ENCODE measurements around the gene BCL2L1.

The BCL2L1 gene

DNA sequence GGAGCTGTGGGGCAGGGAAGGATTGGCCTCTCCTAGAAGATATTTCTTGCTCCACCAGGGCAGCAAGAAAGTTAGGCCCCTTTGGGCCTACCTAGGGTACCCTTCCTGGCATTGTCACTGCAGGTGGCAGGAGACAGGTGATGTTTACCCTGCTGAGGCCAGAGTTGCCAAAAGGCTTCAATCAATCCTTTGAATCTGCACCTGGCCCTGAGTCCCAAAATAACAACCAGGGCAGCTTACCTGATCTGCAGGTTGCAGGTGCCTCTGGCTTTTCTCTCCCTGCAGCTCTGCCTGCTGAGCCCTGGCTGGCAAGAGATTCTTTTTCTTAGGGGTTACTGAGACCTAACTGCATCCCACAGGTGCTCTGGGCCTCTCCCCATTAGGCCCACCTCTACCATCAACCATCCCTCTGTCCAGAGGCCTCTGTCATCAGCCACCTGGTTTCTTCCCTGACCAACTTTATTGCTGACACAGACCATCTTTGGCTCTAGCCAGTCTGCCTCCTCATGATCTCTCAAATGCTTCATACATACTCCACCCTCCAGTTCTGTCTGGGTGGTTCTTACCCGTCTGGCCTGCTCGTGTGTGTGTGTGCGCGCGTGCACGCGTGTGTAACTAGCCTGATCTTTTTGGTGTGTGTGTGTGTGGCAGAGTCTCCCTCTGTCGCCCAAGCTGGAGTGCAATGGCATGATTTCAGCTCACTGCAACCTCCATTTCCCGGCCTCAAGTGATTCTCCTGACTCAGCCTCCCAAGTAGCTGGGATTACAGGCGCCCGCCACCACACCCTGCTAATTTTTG lies 13.7 kb downstream of the BCL2L1 start:
- no peak for DNase-seq

DNA sequence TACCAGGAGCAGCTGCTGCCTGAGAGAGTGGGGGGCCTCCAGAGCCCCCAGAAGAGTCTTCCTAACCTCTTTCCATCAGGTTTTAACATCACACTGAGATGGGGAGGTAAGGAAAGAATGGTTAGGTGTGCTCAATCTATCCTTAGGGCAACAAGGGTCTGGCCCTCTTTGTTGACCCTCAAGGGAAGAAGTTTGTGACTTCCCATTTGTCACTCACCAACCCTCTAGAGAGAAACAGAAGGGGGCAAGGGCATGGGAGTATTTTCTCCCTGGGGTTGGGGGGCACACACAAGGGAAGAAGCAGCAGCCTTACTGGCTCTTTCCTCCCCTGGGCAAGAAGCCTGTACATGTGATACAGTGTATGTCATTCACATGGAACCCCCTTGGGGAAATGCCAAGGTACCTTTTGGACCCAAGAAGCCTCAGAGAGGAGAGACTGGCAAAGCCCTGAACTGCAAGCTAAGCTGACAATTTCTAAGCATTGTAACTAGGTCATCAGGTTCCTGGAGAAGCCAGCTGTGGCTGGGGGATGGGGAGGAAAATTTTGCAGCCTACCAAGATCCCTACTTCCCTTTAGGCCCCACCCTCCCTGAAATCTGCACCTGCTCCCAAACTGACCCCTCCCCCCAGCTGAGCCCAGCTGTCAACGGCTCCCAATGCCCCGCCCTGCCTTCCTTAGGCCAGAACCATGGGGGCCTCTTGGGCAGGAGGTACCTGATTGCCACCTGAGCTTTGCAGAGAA lies 14.5 kb downstream of the BCL2L1 start:
- no peak for DNase-seq

DNA sequence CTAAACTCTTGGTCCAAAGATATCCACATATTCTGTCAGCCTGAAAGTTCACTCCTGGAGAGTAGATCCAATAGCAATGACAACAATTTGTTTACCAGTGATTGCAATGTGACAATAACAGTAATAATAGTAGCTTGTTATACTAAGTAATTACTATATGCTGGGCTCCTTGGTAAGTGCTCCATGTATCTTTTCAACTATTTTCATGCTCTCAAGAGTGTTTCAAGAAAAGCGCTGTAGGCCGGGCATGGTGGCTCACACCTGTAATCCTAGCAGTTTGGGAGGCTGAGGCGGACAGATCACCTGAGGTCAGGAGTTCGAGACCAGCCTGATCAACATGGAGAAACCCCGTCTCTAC lies 15.4 kb downstream of the BCL2L1 start:
- DNase-seq: no peak

DNA sequence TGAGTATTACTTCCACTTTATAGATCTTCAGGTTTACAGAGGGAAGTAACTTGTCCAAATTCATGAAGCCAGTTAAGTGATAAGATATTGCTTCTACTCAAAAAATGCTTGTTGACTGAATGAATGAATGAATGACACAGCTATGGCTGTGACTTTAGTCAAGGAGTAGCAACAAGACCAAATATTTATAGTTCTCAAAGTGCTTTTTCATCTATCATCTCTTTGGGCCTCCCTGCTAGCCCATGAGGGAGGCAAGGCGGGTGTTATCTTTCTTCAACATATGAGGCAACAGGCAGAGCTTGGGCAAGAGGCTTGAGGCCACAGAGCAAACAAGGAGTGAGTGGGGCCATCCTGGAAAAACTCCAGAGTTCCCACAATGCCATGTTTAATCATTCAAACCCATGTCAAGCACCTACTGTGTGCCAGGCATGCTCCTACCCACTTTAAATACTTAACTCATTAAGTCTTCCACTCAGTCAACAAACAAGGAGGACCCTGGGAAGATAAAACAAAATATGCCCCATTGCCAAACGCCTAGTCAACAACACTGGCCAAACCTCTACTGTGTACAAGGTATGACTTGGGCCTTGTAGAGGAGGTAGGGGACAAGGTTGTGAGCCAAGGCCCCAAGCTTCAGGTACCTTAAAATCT lies 15.9 kb downstream of the BCL2L1 start:
- no peak for DNase-seq

DNA sequence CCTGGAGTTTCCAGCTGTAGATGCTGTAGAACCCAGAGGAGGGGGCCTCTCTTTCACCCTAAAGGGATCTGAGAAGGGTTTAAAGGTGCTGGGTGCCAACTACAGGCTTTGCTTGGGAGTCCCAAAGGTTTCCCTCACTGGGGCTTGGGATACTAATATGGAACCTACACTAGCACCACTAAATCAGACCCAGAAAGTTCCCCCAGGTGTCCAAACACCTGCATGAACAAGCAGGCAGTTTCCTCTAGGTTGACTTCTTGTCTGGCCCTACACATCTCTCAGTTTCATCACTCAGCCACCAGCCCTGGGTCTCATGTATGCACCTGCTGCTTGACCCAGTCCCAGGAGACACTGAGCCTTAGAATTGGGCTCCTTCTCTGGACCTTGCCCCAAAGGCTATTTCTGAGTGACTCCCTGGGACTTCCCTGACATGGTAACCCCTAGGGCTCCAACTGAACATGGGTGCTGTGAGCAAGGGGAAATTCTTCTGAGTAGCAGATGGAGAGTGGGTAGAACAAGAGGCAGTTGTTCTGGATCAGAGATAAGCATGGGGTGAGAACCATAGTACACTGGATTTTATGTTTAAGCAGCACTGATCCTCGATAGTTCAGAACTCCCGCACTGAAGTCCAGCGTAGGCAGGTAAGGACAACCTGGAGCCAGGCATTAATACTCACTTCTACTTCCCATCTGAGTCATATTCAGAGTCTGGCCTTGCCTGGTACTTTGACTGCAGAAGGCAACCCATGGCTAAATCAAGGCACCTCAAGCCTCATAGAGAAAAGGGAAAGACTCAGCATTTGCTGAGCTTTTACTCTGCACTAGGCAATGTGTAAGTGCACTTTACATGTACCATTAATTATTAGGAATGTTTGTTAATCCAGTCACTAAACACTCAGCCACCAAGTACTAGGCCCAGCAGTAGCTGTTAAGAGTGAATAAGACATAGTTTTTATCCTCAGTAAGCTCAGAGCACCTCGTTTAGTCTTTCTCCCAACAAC lies 16.8 kb downstream of the BCL2L1 start:
- DNase-seq: peak; percentile 23

DNA sequence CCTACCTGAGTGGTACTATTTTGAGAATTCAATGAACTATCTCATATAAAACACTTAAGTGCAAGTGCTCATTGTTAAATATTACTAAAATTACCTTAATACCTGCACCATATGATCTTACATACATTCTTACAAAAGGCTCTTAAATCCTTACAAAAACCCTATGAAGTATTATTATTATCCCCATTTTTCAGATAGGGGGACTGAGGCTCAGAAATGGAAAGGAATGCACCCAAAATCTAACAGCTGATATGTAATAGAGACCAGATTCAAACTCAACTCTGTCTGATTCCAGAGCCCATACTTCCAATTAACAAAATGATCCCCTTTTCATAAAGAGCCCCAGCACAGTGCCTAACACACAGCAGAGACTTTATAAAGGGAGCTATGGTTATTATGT lies 17.5 kb downstream of the BCL2L1 start:
- no peak for DNase-seq

DNA sequence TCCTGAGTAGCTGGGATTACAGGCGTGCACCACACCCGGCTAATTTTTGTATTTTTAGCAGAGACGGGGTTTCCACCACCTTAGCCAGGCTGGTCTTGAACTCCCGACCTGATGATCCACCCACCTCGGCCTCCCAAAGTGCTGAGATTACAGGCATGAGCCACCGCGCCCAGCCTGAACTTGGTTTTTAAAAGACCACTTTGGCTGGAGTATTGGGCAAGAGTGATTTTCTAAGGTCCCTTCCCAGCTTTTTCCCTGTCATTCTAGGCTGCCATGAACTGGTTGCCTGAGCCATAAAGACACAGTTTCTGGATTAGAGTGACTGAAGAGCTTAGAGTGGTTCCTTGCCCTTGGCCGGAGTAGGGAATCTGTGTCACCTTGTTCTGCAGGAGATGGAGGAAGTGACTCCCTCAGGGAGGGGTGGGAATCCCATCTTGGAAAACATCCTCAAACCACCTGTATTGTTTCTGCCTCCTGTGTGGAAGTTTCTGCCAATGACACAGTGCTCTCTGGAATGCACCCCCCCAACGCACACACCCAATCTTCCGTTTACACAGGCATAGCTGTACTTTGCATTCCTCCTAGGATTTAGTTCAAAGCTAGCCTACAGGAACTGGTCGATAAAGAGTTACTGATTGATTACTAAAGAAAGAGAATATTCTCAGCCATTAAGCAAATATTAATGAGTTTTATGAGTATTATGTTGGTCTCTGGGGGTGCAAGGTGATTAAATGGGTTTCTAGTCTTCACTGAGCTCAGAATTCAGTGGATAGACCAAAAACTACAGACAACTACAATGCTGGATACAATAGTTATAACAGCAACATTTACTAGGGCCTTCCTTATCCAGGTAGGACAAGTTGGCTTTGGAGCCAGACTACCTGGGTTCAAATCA lies 18.2 kb downstream of the BCL2L1 start:
- peak; percentile 95 for DNase-seq

DNA sequence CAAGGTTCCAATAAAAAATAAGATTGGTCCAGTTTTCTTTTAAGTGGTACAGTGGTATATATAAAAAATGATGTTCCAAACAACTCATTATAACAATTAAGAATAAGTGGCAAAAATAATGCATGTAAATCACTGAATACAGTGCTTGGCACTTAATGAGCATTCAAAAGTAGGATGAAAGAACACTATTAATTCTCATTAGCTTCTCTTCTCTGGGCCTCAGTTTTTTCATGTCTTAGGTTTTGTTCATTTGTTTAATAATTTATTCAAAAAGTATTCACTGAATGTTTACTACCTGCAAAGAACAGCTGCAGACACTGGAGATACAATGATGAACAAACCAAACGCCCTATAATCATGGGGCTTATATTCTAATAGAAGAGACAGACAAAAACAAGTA lies 21.1 kb downstream of the BCL2L1 start:
- no peak for DNase-seq

DNA sequence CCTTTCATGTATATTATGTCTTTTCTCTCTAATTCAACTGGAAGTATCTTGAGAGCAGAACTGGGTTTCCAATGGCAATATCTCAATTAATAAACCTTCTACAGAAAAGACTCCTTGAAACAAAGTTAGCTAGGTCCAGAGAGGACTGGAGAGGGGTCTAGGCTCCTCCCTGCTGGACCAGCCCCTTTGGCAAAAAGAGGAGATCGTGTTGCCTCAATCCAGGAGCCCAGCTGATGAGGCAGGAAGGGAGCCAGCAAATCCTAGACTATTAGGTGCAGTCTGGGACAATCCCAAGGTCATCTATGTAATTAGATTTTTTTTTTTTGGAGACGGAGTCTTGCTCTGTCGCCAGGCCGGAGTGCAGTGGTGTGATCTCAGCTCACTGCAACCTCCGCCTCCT lies 21.9 kb downstream of the BCL2L1 start:
- no peak for DNase-seq

DNA sequence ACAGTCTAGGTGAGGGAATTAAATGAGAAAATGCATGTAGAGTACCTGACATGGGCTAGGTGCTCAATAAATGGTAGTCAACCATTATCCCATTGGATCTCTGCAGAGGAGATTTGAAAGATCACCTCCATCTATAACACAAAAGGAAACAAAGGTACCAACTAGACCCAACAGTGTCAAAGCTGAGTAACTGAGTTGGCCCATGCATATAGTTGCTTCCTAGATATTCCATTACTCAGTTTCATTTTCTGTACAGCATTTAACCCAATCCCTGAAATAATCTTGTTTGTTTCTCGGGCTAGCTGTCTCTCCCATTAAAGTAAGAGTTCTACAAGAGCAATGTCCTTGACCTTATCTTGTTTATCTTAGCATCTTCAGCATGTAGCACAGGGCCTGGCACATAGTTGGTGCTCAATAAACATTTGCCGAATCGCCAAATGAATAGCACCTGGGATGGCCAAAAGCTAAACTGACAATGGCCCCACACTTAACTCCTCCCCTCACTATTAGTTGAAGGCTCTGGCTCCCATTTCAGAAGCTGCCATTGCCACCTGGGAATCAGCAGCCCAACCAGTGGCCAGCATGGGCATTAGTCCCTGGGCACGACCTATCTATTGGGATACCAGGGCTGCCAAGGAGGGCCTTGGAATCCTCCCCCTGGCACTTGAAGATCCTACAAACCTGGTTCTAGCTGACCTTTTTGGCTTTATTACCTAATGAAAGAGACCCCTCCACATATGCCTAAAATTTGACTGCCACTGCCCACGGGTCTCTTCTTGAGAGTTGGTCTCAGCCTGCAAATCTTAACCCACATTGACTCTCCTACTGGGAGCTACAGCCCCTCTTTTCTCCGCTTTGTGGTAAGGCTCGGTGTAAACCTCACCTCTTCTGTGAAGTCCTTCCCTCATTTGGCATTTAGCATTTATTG lies 22.6 kb downstream of the BCL2L1 start:
- DNase-seq: no peak

DNA sequence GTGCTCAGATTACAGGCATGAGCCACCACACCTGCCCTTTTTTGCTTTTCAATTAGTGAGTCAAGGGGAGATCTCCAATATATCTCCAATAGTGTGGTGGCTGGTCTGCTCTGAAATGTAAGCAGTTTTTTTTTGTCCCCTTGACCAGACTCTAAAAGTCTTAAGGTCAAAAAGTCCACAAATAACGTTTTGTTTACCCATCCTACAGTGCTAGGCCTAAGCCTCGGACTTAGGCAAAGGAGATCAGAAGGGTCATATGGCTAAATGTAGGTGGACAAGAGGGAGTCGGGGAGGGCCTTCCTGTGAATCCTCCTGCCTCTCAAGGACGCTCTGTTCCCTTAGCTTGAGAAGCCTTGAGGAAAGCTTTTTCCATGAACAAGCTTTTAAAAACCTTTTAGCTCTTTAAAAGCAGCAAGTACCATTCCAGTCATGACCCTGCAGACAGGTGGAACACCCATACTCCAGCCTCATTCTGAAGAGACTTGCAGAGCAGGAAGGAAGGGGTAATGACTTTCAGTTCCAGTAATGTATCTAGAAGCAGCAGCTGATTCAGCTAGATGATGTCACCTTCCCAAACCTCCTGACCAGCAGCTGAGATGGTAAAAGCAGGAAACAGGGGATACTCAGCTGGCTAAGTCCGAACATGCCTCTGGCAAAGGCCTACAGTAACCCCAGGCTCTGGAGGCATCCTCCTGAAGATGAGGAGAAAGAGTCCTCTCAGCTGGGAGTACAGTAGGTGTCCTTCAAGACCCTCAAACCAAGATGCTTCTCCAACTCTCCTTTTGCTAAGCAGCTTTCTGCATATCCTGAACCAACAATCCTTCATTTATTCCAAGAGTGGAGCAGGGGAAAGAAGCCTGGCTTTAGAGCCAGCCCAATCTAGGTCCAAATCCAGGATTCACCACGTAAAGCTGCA lies 23.6 kb downstream of the BCL2L1 start:
- peak; percentile 96 for DNase-seq

DNA sequence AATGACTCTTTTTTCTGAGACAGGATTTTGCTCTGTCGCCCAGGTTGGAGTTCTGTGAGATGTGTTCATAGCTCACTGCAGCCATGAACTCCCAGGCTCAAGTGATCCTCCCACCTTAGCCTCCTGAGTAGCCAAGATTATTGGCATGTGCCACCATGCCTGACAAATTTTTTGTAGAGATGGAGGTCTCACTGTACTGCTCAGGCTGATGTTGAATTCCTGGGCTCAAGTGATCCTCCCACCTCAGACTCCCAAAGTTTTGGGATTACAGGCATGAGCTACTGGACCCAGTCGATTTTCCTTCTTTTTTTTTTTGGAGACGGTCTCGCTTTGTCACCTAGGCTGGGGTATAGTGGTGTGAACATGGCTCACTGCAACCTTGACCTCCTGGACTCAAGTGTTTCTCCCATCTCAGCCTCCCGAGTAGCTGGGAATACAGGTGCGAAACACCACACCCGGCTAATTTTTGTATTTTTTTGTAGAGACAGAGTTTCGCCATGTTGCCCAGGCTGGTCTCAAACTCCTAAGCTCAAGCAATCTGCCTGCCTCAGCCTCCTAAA lies 24.3 kb downstream of the BCL2L1 start:
- no peak for DNase-seq

DNA sequence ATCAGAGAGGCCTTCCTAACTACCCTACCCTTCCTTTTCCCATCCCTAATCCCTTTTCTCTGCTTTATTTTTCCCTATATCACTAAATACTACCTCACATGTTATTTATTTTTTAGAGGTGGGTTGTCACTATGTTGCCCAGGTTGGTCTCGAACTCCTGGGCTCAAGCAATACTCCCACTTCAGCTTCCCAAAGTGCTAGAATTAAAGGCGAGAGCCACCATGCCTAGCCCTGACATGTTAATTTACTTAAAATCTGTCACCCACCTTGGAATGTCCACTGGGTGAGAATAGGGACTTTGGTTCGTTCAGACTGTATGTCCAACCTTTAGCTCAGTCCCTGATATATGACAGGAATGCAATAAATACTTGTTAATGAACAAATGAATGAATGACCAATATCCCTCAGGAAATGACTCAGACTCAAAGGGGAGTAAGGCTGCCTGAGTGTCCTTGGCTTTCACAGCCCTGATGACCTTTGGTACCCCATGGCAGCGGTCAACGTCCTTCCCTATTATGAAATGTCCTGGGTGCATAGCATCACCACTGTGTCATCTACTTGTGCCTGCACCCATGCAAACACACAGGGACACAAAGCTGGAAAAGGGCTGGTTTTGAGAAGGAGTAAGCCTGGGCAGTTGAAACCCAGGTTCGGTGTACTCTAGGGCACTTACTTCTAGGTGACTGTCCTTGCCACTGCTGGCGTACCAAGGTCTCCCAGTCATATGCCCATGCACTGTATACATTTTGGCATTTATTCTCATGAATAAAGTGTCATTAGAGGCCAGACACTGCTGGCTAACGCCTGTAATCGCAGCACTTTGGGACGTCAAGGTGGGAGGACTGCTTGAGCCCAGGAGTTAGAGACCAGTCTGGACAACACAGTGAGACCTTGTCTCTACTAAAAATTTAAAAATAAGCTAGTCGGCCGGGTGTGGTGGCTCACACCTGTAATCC lies 26.5 kb downstream of the BCL2L1 start:
- DNase-seq: peak; percentile 72

DNA sequence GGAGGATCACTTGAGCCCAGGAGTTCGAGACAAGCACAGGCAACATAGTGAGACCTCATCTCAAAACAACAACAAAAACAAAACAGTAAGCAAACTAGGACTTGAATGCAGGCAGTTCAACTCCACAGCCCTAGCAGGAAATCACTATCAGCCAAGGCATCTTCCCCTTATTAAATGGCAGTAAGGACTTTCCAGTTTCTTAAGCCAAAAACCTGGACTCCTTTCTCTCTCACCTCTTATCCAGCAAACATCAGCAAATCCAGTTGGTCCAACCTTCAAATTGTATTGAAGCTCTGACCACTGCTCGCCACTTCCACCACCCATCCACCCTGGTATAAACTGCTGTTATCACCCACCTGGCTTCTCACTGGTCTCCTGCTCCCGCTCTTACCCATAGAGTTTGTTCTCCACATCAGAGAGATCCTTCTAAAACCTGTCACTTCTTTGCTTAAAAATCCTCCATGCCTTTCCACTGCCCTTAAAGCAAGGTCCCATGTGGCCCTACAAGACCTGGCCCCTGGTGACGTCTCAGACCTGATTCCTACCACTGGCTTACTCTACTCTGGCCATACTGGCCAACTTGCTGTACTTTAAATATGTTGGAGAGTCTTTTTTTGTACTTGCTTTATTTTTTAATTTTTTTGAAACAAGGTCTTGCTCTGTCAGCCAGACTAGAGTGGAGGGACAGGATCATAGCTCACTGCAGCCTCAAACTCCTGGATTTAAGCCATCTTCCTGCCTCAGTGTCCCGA lies 27.6 kb downstream of the BCL2L1 start:
- no peak for DNase-seq

DNA sequence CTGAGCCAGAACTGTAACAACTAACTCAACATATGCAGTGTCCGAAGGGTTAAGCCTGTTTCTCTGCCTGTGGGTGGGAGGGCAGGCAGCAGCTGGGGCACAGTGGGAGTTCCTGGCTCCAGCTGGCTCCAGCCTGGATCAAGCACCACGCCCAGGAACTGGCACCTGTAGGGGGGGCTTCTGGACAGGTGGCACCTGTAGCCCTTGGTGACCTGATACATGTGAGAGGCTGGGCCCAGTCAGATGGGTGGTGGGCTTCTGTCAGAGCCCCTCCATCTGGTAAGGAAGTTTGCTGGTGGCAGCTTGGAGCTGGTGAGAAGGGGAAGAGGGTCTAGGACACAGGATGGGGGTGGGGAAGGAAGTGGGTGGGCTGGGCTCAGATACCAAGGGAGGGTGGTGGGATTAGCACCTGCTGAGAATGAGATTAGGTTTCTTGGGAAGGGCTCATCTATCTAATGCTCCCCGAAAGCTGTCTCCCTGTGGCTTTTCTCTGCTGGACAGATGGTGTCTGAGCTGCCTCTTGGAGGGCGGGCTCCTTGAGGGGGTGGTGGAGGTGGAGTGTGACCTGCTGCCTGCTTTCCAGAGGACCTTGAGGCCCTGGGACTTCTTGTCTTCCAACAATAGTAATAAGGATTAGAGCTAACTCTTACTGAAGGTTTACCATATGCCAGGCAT lies 28.5 kb downstream of the BCL2L1 start:
- no peak for DNase-seq

DNA sequence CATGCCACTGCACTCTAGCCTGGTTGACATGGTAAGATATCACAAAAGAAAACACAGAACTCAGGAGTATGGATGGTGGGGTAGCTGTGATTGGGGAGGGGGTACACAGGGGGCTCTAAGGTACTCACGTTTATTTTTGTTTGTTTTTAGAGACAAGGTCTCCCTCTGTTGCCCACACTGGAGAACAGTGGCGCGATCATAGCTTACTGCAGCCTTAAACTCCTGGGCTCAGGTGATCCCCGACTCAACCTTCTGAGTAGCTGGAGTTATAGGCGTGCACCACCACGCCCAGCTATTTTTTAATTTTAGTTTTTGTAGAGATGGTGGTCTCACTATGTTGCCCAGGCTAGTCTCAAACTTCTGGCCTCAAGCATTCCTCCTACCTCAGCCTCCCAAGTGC lies 29.3 kb downstream of the BCL2L1 start:
- DNase-seq: no peak

Measured in kidney glomerular epithelial cell (primary cell).